ACC112 (cell line): ENCODE measurements around the gene HSDL2.
"Not testable (repeated sequence)": the region's sequence is repeated elsewhere in the genome, so short reads cannot be mapped to it uniquely, and the experiment has no call there.

Source experiments
- H2AFZ ChIP-seq: fragments of 200-600 bp; sonication (generic); one replicate; pipeline ENCODE4 v1.6.0; 2017; ENCODE audit warnings: antibody characterized with exemption, low read length; ENCODE audit not compliant: unreplicated experiment
- H3K27ac ChIP-seq: fragments of 200-600 bp; sonication (generic); 2 replicates; pipeline ENCODE4 v1.5.1; 2014; ENCODE audit warnings: low read depth, mild to moderate bottlenecking, antibody characterized with exemption, low read length, moderate library complexity
- H3K27me3 ChIP-seq: fragments of 200-600 bp; sonication (generic); 2 replicates; pipeline ENCODE4 v1.6.1; 2014; ENCODE audit warnings: mild to moderate bottlenecking, antibody characterized with exemption, low read length, moderate library complexity, mixed read lengths; ENCODE audit not compliant: insufficient read depth
- H3K36me3 ChIP-seq: fragments of 200-600 bp; sonication (generic); 2 replicates; pipeline ENCODE4 v1.6.1; 2016; ENCODE audit warnings: mild to moderate bottlenecking, antibody characterized with exemption, low read length, moderate library complexity, mixed read lengths; ENCODE audit not compliant: insufficient read depth
- H3K4me1 ChIP-seq: fragments of 200-600 bp; sonication (generic); one replicate; pipeline ENCODE4 v1.6.1; 2016; ENCODE audit warnings: low read length, mixed read lengths; ENCODE audit not compliant: insufficient read depth, unreplicated experiment, control insufficient read depth
- H3K4me3 ChIP-seq: fragments of 200-600 bp; sonication (generic); 2 replicates; pipeline ENCODE4 v1.5.1; 2014; ENCODE audit warnings: mild to moderate bottlenecking, low read depth, low read length
- H3K79me2 ChIP-seq: fragments of 200-600 bp; sonication (generic); one replicate; pipeline ENCODE4 v1.6.0; 2016; ENCODE audit warnings: low read length; ENCODE audit not compliant: control insufficient read depth, unreplicated experiment, insufficient read depth

Gene HSDL2

GRCh38 chr9:112508377-112508776 lies 128.5 kb downstream of the HSDL2 start:
- H3K4me3 ChIP-seq, result no peak overlapping the region
- H3K27me3 ChIP-seq, result no peaks in the 10 kb centered on the region
- H3K27ac ChIP-seq, result no peak overlapping the region
- H2AFZ ChIP-seq, result no peak overlapping the region
- no peaks in the 10 kb centered on the region for H3K36me3 ChIP-seq
- no peaks in the 10 kb centered on the region for H3K79me2 ChIP-seq
- H3K4me1 ChIP-seq, result no peaks in the 10 kb centered on the region

DNA sequence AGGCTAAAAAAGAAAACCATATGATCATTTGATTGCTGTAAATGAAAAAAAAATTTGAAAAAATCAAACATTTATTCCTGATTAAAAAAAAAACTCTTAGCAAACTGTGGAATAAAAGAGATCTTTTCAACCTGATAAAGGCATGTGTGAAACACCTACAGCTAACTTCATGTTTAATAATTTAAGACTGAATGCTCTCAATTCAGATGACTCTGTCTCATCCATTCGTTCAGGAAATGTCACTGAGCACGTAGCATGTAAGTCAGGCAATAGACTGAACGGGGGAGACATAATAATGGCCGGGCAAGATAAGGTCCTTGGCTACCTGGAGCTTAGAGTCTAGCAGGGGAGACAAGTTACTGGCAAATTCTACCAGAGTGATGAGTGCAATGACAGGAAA lies 132.5 kb downstream of the HSDL2 start:
- not testable (repeated sequence) for H3K79me2 ChIP-seq, H3K4me1 ChIP-seq, H2AFZ ChIP-seq, H3K36me3 ChIP-seq, H3K27ac ChIP-seq, H3K27me3 ChIP-seq, H3K4me3 ChIP-seq

GRCh38 chr9:112516769-112517168 lies 136.9 kb downstream of the HSDL2 start:
- no peaks in the 10 kb centered on the region for H3K36me3 ChIP-seq
- H3K79me2 ChIP-seq, result no peaks in the 10 kb centered on the region
- H3K4me1 ChIP-seq, result no peaks in the 10 kb centered on the region
- H2AFZ ChIP-seq, result no peak overlapping the region
- no peak overlapping the region for H3K4me3 ChIP-seq
- H3K27ac ChIP-seq, result no peak overlapping the region
- H3K27me3 ChIP-seq, result no peaks in the 10 kb centered on the region

- no peaks in the 10 kb centered on the region for H3K79me2 ChIP-seq
- H3K4me3 ChIP-seq, result no peak overlapping the region
- H3K36me3 ChIP-seq, result no peaks in the 10 kb centered on the region
- no peak overlapping the region for H2AFZ ChIP-seq
- no peaks in the 10 kb centered on the region for H3K27me3 ChIP-seq
- no peak overlapping the region for H3K27ac ChIP-seq
- H3K4me1 ChIP-seq, result no peaks in the 10 kb centered on the region
Observed at GRCh38 chr9:112520069-112520468, 140.2 kb downstream of the HSDL2 start.

- no peaks in the 10 kb centered on the region for H3K27me3 ChIP-seq
- H3K79me2 ChIP-seq, result no peaks in the 10 kb centered on the region
- H3K36me3 ChIP-seq, result no peaks in the 10 kb centered on the region
Observed at GRCh38 chr9:112520656-112521055, 140.7 kb downstream of the HSDL2 start.

More at GRCh38 chr9:112520656-112521055, 140.7 kb downstream of the HSDL2 start:
- H3K4me3 ChIP-seq, result no peak overlapping the region
- H3K27ac ChIP-seq, result no peak overlapping the region
- no peaks in the 10 kb centered on the region for H3K4me1 ChIP-seq
- no peak overlapping the region for H2AFZ ChIP-seq
